ENCODE data around the gene KCNK18. TPM values are rescaled to one million over a fixed set of nuclear protein-coding genes. Genes with fewer than 3 reads are reported as not detected.

The KCNK18 gene
- total and polyA plus RNA-seq, 9 donors: not detected

DNA sequence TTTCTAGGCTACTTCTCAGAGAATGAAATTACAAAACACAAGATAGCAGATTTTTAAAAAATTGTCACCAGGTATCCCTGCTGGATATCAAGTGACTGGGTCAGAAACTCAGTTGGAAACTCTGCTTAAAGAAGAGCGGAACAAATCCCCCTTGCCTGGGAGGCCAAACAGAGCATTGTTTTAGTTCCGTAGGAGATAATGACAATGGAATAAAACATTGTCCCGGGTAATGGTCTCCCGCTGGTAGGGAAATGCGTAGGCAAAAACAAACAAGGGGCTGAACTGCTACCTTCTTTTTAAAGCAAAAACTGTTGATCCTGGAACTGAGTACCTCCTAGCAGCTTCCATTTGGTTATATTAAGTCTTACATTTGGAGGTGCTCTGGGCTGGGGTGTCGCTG, 37.9 kb upstream of the KCNK18 start:
- H3K27me3 ChIP-seq: peaks cover 8% of the 10 kb centered on the region
- intact Hi-C loops (cut with DNase I): no loop called here
- DNase-seq: no peak

DNA sequence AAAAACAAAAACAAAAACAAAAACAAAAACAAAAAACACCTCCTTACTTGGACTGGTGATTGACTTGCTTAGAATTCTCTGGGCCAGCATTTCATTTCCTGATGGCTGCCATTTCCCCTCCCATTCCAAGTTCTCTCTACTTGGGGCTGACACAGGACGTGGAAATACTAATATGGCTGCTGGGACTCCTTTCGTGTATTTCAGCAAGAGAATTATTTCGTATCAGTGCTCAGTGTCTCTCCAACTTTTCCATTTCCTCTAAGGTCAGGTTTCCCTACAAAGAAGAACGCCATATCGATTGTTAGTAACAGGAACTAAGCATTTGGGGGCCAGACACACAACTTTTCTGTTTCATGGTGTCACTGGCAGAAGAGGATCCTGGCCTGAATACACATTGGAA, 36.7 kb upstream of the KCNK18 start:
- intact Hi-C loops (cut with DNase I): no loop called here
- H3K9me3 ChIP-seq: no peaks in the 10 kb centered on the region
- WGBS, 3 donors: 8 to 11% (median 10%) methylated on average over 5 of the region's 5 CpGs
- no peak overlapping the region for H3K27ac ChIP-seq
- TF ChIP-seq EP300 (IDR thresholded peaks at IDR 0.05): no peak
- peaks cover under 1% of the 10 kb centered on the region for H3K4me1 ChIP-seq (ENCODE audit: insufficient read depth)
- no peak for DNase-seq
- no peaks in the 10 kb centered on the region for H3K36me3 ChIP-seq
- H3K27me3 ChIP-seq: peaks cover 8% of the 10 kb centered on the region
- H3K4me3 ChIP-seq: no peak overlapping the region

More for the DNA sequence above, 37.9 kb upstream of the KCNK18 start:
- Histone ChIP-seq H3K4me1 (ENCODE audit: insufficient read depth) (no peaks in the 10 kb centered on the region), H3K27ac (no peak overlapping the region), H3K36me3 (no peaks in the 10 kb centered on the region), H3K4me3 (no peak overlapping the region), H3K9me3 (no peaks in the 10 kb centered on the region)
- 5 to 9% (median 6%) methylated on average over 6 of the region's 6 CpGs for WGBS, 3 donors
- TF ChIP-seq, protein P1, sequence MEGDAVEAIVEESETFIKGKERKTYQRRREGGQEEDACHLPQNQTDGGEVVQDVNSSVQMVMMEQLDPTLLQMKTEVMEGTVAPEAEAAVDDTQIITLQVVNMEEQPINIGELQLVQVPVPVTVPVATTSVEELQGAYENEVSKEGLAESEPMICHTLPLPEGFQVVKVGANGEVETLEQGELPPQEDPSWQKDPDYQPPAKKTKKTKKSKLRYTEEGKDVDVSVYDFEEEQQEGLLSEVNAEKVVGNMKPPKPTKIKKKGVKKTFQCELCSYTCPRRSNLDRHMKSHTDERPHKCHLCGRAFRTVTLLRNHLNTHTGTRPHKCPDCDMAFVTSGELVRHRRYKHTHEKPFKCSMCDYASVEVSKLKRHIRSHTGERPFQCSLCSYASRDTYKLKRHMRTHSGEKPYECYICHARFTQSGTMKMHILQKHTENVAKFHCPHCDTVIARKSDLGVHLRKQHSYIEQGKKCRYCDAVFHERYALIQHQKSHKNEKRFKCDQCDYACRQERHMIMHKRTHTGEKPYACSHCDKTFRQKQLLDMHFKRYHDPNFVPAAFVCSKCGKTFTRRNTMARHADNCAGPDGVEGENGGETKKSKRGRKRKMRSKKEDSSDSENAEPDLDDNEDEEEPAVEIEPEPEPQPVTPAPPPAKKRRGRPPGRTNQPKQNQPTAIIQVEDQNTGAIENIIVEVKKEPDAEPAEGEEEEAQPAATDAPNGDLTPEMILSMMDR (IDR thresholded peaks at IDR 0.05): no peak
- TF ChIP-seq EP300 (IDR thresholded peaks at IDR 0.05) (no peak), POLR2A (IDR thresholded peaks at IDR 0.05) (no peak)

DNA sequence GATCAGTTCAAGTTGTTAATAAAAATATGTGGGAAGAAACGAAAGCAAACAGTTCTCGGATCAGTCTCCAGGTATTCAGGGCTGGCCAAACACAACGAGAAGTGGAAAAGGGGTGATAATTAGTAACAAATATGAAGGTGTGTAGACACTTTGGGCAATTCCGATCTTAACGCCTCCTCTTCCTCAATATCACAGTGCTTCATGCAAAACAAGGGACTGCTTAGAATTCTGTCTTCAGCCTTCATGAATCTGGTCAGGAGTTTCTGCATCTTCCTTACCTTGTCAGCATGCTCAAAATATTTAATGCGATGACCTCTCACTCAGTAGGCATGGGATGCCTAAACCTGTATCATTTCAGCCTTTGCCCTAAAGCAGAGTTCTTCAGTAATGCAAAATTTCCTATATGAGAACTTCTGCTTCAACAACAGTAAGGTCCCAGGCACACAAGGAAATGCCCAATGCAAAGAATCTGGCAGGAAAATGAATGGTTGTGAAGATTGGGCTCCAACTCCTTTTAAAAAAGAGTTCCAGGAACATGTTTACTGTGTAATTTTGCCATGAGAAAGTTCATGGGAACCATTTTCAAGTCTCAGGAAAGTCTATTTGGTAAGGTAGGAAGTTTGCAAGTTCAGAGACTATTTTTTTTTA, 35.8 kb upstream of the KCNK18 start:
- H3K9me3 ChIP-seq: no peaks in the 10 kb centered on the region
- peaks cover 3% of the 10 kb centered on the region for H3K4me1 ChIP-seq (ENCODE audit: insufficient read depth)
- H3K36me3 ChIP-seq: no peaks in the 10 kb centered on the region
- H3K27me3 ChIP-seq: peaks cover 8% of the 10 kb centered on the region
- TF ChIP-seq, protein P1 (IDR thresholded peaks at IDR 0.05): no peak
- no peak for TF ChIP-seq EP300 (IDR thresholded peaks at IDR 0.05)
- TF ChIP-seq POLR2A (IDR thresholded peaks at IDR 0.05): no peak
- no peak for DNase-seq
- H3K27ac ChIP-seq: no peak overlapping the region
- WGBS, 3 donors: 6 to 9% (median 7%) methylated on average over 6 of the region's 6 CpGs
- intact Hi-C loops (cut with DNase I): no loop called here
- H3K4me3 ChIP-seq: no peak overlapping the region

DNA sequence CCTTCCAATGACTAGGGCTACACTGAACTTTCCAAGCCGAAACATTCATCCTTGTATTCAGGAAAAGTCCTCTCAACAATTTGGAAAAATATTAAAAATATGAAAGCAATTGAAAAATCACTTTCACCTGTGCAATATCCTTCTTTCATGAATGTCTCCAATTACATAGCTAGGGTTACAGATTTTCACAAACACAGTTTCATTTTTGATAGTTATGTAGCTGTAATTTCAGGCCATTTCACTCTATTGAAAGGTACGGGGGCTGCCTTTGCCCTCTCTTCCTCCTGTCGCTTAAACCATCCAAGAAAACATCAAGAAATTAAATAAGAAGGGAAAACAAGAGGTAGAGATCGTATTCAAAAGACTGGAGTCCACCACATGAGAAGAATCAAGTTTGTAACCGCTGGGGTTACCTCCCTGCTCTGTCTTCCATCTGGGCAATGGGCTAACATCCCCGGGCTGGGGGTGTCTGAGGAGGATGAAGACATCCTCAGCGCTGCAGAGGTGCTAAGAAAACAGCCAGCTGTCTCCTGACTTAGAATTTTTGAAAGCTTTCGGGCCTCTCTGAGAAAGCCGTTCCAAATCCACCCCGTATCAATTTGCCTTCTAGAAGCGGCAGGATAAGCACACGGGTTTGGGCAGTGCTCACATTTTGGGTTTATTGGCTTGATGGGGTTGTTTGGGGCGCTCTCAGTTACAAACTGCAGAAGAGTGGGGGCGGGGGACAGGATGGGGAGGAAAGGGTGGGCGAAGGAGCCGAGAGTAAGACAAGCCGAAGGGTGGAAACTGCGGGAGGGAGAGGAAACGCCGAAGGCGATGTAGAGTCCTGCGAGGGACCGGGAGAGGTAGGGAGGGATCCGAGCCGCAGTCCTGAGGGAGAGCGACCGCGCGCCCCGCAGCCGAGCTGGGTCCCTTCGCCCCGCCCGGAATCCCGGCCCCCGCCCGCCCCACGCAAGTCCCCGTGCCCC, 34.9 kb upstream of the KCNK18 start:
- 4 to 6% (median 5%) methylated on average over 30 to 39 of the region's 39 CpGs for WGBS, 3 donors
- intact Hi-C loops (cut with DNase I): no loop called here
- H3K4me3 ChIP-seq: no peak overlapping the region

More for the DNA sequence above, 34.9 kb upstream of the KCNK18 start:
- H3K36me3 ChIP-seq: no peaks in the 10 kb centered on the region
- no peak for TF ChIP-seq POLR2A (IDR thresholded peaks at IDR 0.05)
- TF ChIP-seq, protein P1 (IDR thresholded peaks at IDR 0.05): no peak
- no peak for TF ChIP-seq EP300 (IDR thresholded peaks at IDR 0.05)
- H3K4me1 ChIP-seq (ENCODE audit: insufficient read depth): peaks cover 3% of the 10 kb centered on the region
- no peak overlapping the region for H3K27ac ChIP-seq
- no peak for DNase-seq
- no peaks in the 10 kb centered on the region for H3K9me3 ChIP-seq
- peaks cover 8% of the 10 kb centered on the region for H3K27me3 ChIP-seq
